H54 (cell line): Measurements from ENCODE around the gene RXFP1.

Experiments used
- DNase-seq: peaks from one replicate; pipeline ENCODE4 v3.0.0; 2011; ENCODE audit warnings: low spot score, mixed read lengths; ENCODE audit not compliant: insufficient read length
- FAIRE-seq: peaks from 3 replicates; lab custom pipeline; 2011; peaks lifted over from hg19 to GRCh38; lab: Jason Lieb, UNC
- POLR2A ChIP-seq: IDR thresholded peaks from 2 replicates; pipeline ENCODE4 v1.6.1; 2011; ENCODE audit warnings: low read depth, mild to moderate bottlenecking, low read length

Gene RXFP1

GRCh38 chr4:158681629-158682028, 159.9 kb downstream of the RXFP1 start:
- TF ChIP-seq POLR2A, result no peak
- FAIRE-seq, result no peak

GRCh38 chr4:158682066-158682465, 160.4 kb downstream of the RXFP1 start:
- no peak for DNase-seq
- FAIRE-seq, result no peak
- no peak for TF ChIP-seq POLR2A

More at GRCh38 chr4:158681629-158682028, 159.9 kb downstream of the RXFP1 start:
- no peak for DNase-seq

GRCh38 chr4:158688813-158689212, 167.1 kb downstream of the RXFP1 start:
- no peak for DNase-seq
- no peak for FAIRE-seq

More at GRCh38 chr4:158688813-158689212, 167.1 kb downstream of the RXFP1 start:
- no peak for TF ChIP-seq POLR2A
